Dedifferentiated amniotic fluid mesenchymal stem cell (primary cell): ENCODE measurements around the gene ENOX2.

Source experiments
- DNase-seq: peaks from one replicate; pipeline ENCODE4 v3.0.0-alpha.2; 2016; ENCODE audit errors: extremely low spot score

ENOX2 gene

GRCh38 chrX:130702867-130703707 lies 199.9 kb downstream of the ENOX2 start:
- no peak for DNase-seq

GRCh38 chrX:130700629-130701028 lies 202.4 kb downstream of the ENOX2 start:
- DNase-seq, result no peak

- no peak for DNase-seq
Measured at GRCh38 chrX:130699618-130700017, 203.4 kb downstream of the ENOX2 start.

GRCh38 chrX:130696542-130696941 lies 206.5 kb downstream of the ENOX2 start:
- no peak for DNase-seq

- no peak for DNase-seq
Measured at GRCh38 chrX:130695931-130696330, 207.1 kb downstream of the ENOX2 start.

- no peak for DNase-seq
Measured at GRCh38 chrX:130694983-130695382, 208.0 kb downstream of the ENOX2 start.

- no peak for DNase-seq
Measured at GRCh38 chrX:130691576-130691975, 211.4 kb downstream of the ENOX2 start.

GRCh38 chrX:130688360-130688759 lies 214.6 kb downstream of the ENOX2 start:
- no peak for DNase-seq

- no peak for DNase-seq
Measured at GRCh38 chrX:130682990-130683389, 220.0 kb downstream of the ENOX2 start.

GRCh38 chrX:130680164-130681035 lies 222.6 kb downstream of the ENOX2 start:
- no peak for DNase-seq

- DNase-seq, result no peak
Measured at GRCh38 chrX:130676861-130677260, 226.1 kb downstream of the ENOX2 start.

GRCh38 chrX:130672214-130672613 lies 230.8 kb downstream of the ENOX2 start:
- DNase-seq, result no peak

- no peak for DNase-seq
Measured at GRCh38 chrX:130669233-130669632, 233.8 kb downstream of the ENOX2 start.

- DNase-seq, result no peak
Measured at GRCh38 chrX:130665263-130665662, 237.7 kb downstream of the ENOX2 start.

GRCh38 chrX:130658310-130658709 lies 244.7 kb downstream of the ENOX2 start:
- no peak for DNase-seq

GRCh38 chrX:130654409-130654950 lies 248.5 kb downstream of the ENOX2 start:
- DNase-seq, result no peak

- DNase-seq, result no peak
Measured at GRCh38 chrX:130652824-130653578, 250.0 kb downstream of the ENOX2 start.

GRCh38 chrX:130649738-130650137 lies 253.3 kb downstream of the ENOX2 start:
- DNase-seq, result no peak

- no peak for DNase-seq
Measured at GRCh38 chrX:130647468-130647867, 255.5 kb downstream of the ENOX2 start.

GRCh38 chrX:130645955-130646583 lies 256.9 kb downstream of the ENOX2 start:
- no peak for DNase-seq

- DNase-seq, result no peak
Measured at GRCh38 chrX:130637591-130637990, 265.4 kb downstream of the ENOX2 start.
